Gastroesophageal sphincter (tissue), 4 donors: ENCODE measurements around the gene PARN. TPM values are rescaled to one million over a fixed set of nuclear protein-coding genes. Genes with fewer than 3 reads are reported as not detected.

Experiments used
- ATAC-seq: fragments of 150-250 bp; one replicate; pipeline ENCODE4 v1.9.1; 2016; ENCODE audit warnings: mild to moderate bottlenecking, moderate library complexity
- H3K27ac ChIP-seq, 4 donors: fragments of 200-600 bp; sonication (generic) in 3 of 4; 1 replicate in 3 of 4; 2 replicates in 1 of 4; pipeline ENCODE4 v1.5.1; 2016 to 2019
- H3K27me3 ChIP-seq: fragments of 200-600 bp; sonication (generic); one replicate; pipeline ENCODE4 v1.5.1; 2019
- H3K36me3 ChIP-seq, 2 donors: fragments of 200-600 bp; sonication (generic); one replicate each; pipeline ENCODE4 v1.5.1; 2019; ENCODE audit warnings: control low read depth in 1 of 2
- H3K4me1 ChIP-seq, 3 donors: fragments of 200-600 bp; sonication (generic); 1 replicate in 2 of 3; 2 replicates in 1 of 3; pipeline ENCODE4 v1.5.1; 2016 to 2019; ENCODE audit warnings: control low read depth in 2 of 3
- H3K4me3 ChIP-seq, 2 donors: fragments of 200-600 bp; sonication (generic); one replicate each; pipeline ENCODE4 v1.5.1; 2019; ENCODE audit warnings: mild to moderate bottlenecking in 1 of 2, moderate library complexity in 1 of 2
- H3K9me3 ChIP-seq, 3 donors: fragments of 200-600 bp; sonication (generic); one replicate each; pipeline ENCODE4 v1.5.1; 2017 to 2019; ENCODE audit warnings: control low read depth in 2 of 3
- CTCF ChIP-seq, 4 experiments: fragments of 200-600 bp in 2 of 4; fragments of 450-650 bp in 2 of 4; sonication (generic) in 1 of 4; IDR thresholded peaks; one replicate each; pipeline ENCODE4 v1.5.1; 2017 to 2019; ENCODE audit warnings: antibody characterized with exemption in 4 of 4, mild to moderate bottlenecking in 2 of 4, moderate library complexity in 2 of 4
- EP300 ChIP-seq: sonication (generic); formaldehyde crosslinking; IDR thresholded peaks from one replicate; pipeline ENCODE4 v1.6.1; 2017; ENCODE audit warnings: antibody characterized with exemption, mild to moderate bottlenecking
- POLR2A ChIP-seq, 2 donors: fragments of 450-650 bp; IDR thresholded peaks; one replicate each; pipeline ENCODE4 v1.6.1; 2017; ENCODE audit warnings: antibody characterized with exemption in 2 of 2, mild to moderate bottlenecking in 2 of 2, moderate library complexity in 1 of 2
- POLR2AphosphoS5 ChIP-seq: sonication (generic); formaldehyde crosslinking; IDR thresholded peaks from one replicate; pipeline ENCODE4 v1.6.1; 2017; ENCODE audit warnings: antibody characterized with exemption
- WGBS, 2 donors: methylation state at CpG; one replicate each; pipeline ENCODE4 v1.1.5; 2018; ENCODE audit warnings: low coverage in 1 of 2; 5-methylcytosine and 5-hydroxymethylcytosine counted together
- total RNA-seq, 4 donors: library from RNA; depleted of rRNA; stranded (reverse); fragments of >200 nt; gene quantifications; one replicate each; pipeline ENCODE4 v1.1.0, GENCODE V29; 2016

The PARN gene
- total RNA-seq, 4 donors from 2014 or later: 34.9 to 49.7 (median 40.0) TPM

- no peak overlapping the region for H3K27ac ChIP-seq
- peaks cover 16 to 69% (median 18%) of the 10 kb centered on the region in 3 donors for H3K4me1 ChIP-seq
- no peaks in the 10 kb centered on the region for H3K9me3 ChIP-seq
- H3K36me3 ChIP-seq: no peaks in the 10 kb centered on the region
- no peaks in the 10 kb centered on the region for H3K27me3 ChIP-seq
- no peak for TF ChIP-seq POLR2AphosphoS5
- TF ChIP-seq CTCF (IDR thresholded peaks at IDR 0.05): no peak
- no peak for TF ChIP-seq POLR2A (IDR thresholded peaks at IDR 0.05)
- TF ChIP-seq EP300: no peak
- no peak for ATAC-seq
- no peak overlapping the region for H3K4me3 ChIP-seq
- WGBS, 2 donors: 83 to 90% methylated on average over 2 to 3 of the region's 3 CpGs
These were observed 130.9 kb downstream of the PARN start for GRCh38 chr16:14499110-14499509.

DNA sequence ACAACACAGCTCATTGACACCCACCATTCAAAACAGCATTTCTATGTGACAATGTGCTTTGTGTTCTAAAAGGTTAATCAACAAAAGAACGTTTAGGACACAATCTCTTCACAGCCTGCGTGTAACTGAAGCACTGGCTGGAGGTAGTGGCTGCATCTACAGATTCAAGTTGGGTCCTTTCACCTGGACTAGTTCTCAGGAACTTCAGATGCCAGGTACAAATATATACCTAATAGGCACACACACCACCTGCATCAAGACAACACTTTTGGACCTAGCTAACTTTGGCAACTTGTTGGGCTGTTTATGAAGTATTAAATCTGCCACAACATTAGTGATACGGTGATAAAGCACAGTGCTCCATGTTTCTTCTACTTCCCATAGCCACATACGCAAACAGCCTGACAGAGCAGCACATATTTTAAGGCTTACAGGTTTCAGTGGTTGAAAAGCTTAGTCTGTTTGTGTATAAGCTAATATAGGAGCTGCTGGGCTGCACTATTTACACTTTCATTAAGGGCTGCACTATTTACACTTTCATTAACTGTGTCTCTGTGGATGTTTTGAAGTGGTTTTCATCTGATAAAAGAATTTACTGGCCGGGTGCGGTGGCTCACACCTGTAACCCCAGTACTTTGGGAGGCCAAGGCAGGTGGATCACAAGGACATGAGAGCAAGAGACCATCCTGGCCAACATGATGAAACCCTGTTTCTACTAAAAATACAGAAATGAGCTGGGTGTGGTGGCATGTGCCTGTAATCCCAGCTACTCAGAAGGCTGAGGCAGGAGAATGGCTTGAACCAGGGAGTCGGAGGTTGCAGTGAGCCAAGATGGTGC, 132.6 kb downstream of the PARN start:
- TF ChIP-seq POLR2AphosphoS5 (peak; percentile 24), CTCF (IDR thresholded peaks at IDR 0.05) (no peak)
- Histone ChIP-seq H3K9me3 (no peaks in the 10 kb centered on the region), H3K27me3 (no peaks in the 10 kb centered on the region), H3K4me1 (peaks cover 7 to 55% (median 13%) of the 10 kb centered on the region in 3 donors), H3K36me3 (no peaks in the 10 kb centered on the region), H3K4me3 (no peak overlapping the region), H3K27ac (no peak overlapping the region)
- no peak for ATAC-seq
- WGBS, 2 donors: 69 to 90% methylated on average over 6 to 7 of the region's 7 CpGs

DNA sequence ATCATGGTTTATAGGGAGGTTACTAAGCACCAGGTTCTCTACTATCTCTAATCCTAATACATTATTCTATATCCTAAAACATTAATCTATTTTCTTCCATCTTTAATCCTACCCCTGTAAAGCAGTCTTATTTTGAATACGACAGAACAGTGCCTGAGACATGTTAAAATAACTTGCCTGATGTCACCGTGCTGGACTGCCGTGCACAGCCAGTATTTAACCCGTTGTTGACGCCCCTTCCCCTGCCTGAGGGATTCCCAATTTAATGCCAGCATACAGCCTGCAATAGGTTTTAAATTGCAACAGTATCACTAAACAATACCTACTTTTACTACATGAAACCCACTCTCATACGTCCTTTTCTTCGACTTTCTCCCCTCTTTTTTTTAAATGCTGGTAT, 133.3 kb downstream of the PARN start:
- ATAC-seq: no peak
- H3K4me1 ChIP-seq: peaks cover 2 to 48% (median 8%) of the 10 kb centered on the region in 3 donors
- H3K27ac ChIP-seq: no peak overlapping the region

GRCh38 chr16:14496047-14496770, 133.9 kb downstream of the PARN start:
- Histone ChIP-seq H3K36me3 (no peaks in the 10 kb centered on the region), H3K9me3 (no peaks in the 10 kb centered on the region), H3K4me3 (no peak overlapping the region), H3K27ac (no peak overlapping the region), H3K4me1 (peaks cover 0 to 43% (median 8%) of the 10 kb centered on the region in 3 donors), H3K27me3 (no peaks in the 10 kb centered on the region)
- TF ChIP-seq POLR2A (IDR thresholded peaks at IDR 0.05): no peak
- no peak for TF ChIP-seq CTCF (IDR thresholded peaks at IDR 0.05)
- TF ChIP-seq POLR2AphosphoS5: no peak
- no peak for TF ChIP-seq EP300
- WGBS, 2 donors: 69 to 75% methylated on average over 3 of the region's 7 CpGs
- ATAC-seq: no peak

More for the DNA sequence above, 133.3 kb downstream of the PARN start:
- no peaks in the 10 kb centered on the region for H3K9me3 ChIP-seq
- H3K4me3 ChIP-seq: no peak overlapping the region
- no peak for TF ChIP-seq POLR2A (IDR thresholded peaks at IDR 0.05)
- no peak for TF ChIP-seq EP300
- TF ChIP-seq CTCF (IDR thresholded peaks at IDR 0.05): no peak
- TF ChIP-seq POLR2AphosphoS5: no peak
- no peaks in the 10 kb centered on the region for H3K36me3 ChIP-seq
- WGBS, 2 donors: 41 to 46% methylated on average over 7 of the region's 7 CpGs
- H3K27me3 ChIP-seq: no peaks in the 10 kb centered on the region
